PC-9 (cell line): ENCODE results near the gene MIDN. TPM values are rescaled to one million over a fixed set of nuclear protein-coding genes. Genes with fewer than 3 reads are reported as not detected.

Source experiments
- BruUV-seq: library from RNA; stranded (reverse); fragments of 400-500 nt; replicated peaks from 2 replicates; lab custom pipeline; 2021; lab: Mats Ljungman, UMichigan
- CTCF ChIA-PET: fragments of 300-600 bp; sonication (Branson Sonifier 250); formaldehyde crosslinking; loops from one replicate; lab custom pipeline; 2022; ENCODE audit warnings: antibody characterized with exemption; lab: Charles Lee
- POLR2A ChIA-PET: fragments of 300-600 bp; sonication (Branson Sonifier 250); formaldehyde crosslinking; loops from one replicate; lab custom pipeline; 2022; ENCODE audit warnings: antibody characterized with exemption; ENCODE audit not compliant: unreplicated experiment; lab: Charles Lee
- DNase-seq, 2 experiments: peaks; one replicate each; pipeline versions ENCODE4 v3.0.0 to v3.0.0-alpha.2; 2015 to 2022; ENCODE audit warnings: mixed read lengths in 1 of 2
- H2AFZ ChIP-seq: fragments of 200-600 bp; sonication (generic); 2 replicates; pipeline ENCODE4 v1.8.1; 2017; ENCODE audit warnings: antibody characterized with exemption
- H3F3A ChIP-seq: fragments of 200-600 bp; sonication (generic); 2 replicates; pipeline ENCODE4 v1.8.1; 2017; ENCODE audit warnings: antibody characterized with exemption, mild to moderate bottlenecking, low read depth; ENCODE audit not compliant: insufficient read depth
- H3K27ac ChIP-seq: fragments of 200-600 bp; sonication (generic); 2 replicates; pipeline ENCODE4 v1.6.1; 2016; ENCODE audit warnings: mixed run types
- H3K27me3 ChIP-seq: fragments of 200-600 bp; sonication (generic); 2 replicates; pipeline ENCODE4 v1.6.1; 2016; ENCODE audit warnings: low read depth, mixed run types; ENCODE audit not compliant: insufficient read depth
- H3K36me3 ChIP-seq: fragments of 200-600 bp; sonication (generic); 2 replicates; pipeline ENCODE4 v1.6.1; 2016; ENCODE audit warnings: low read depth, mixed run types
- H3K4me1 ChIP-seq: fragments of 200-600 bp; sonication (generic); replicated peaks from 2 replicates; pipeline ENCODE4 v1.6.1; 2016; ENCODE audit warnings: mixed run types; ENCODE audit not compliant: insufficient read depth
- H3K4me2 ChIP-seq: fragments of 200-600 bp; sonication (generic); 2 replicates; pipeline ENCODE4 v1.6.1; 2017; ENCODE audit warnings: mixed run types
- H3K4me3 ChIP-seq: fragments of 200-600 bp; sonication (generic); 2 replicates; pipeline ENCODE4 v1.6.1; 2016; ENCODE audit warnings: mixed run types
- H3K79me2 ChIP-seq: fragments of 200-600 bp; sonication (generic); 2 replicates; pipeline ENCODE4 v1.6.1; 2017; ENCODE audit warnings: low read depth, mixed run types
- H3K9me2 ChIP-seq: fragments of 200-600 bp; sonication (generic); 2 replicates; pipeline ENCODE4 v1.8.1; 2017; ENCODE audit warnings: mild to moderate bottlenecking; ENCODE audit not compliant: insufficient read depth
- H3K9me3 ChIP-seq: fragments of 200-600 bp; sonication (generic); 2 replicates; pipeline ENCODE4 v1.8.1; 2016; ENCODE audit warnings: low read depth; ENCODE audit not compliant: insufficient read depth
- H4K20me1 ChIP-seq: fragments of 200-600 bp; sonication (generic); 2 replicates; pipeline ENCODE4 v1.8.1; 2017; ENCODE audit not compliant: insufficient read depth
- CTCF ChIP-seq: fragments of 200-600 bp; sonication (generic); conservative IDR thresholded peaks from 2 replicates; pipeline ENCODE4 v1.6.1; 2017; ENCODE audit warnings: mixed run types, antibody characterized with exemption, mild to moderate bottlenecking, moderate library complexity
- EZH2 ChIP-seq: fragments of 200-600 bp; sonication (generic); IDR thresholded peaks from 2 replicates; pipeline ENCODE4 v1.8.0; 2017; ENCODE audit warnings: antibody characterized with exemption, low read depth
- intact Hi-C: fragments of 100-400 bp; cut with micrococcal nuclease; formaldehyde crosslinking; loops from one replicate; pipeline ENCODE4 v1.10.0; 2022; ENCODE audit not compliant: unreplicated experiment
- total RNA-seq: library from RNA; stranded (reverse); gene quantifications from 2 replicates; pipeline ENCODE4 v1.2.3, GENCODE V29; 2021

Gene MIDN
- total RNA-seq, 1 experiment from 2014 or later: 61.4 TPM

GRCh38 chr19:1252221-1252820 is 3.9 kb downstream of the MIDN start:
- H3F3A ChIP-seq: peaks cover 36% of the 10 kb centered on the region
- TF ChIP-seq EZH2 (no peak), CTCF (no peak)
- peaks cover 57% of the 10 kb centered on the region for H3K79me2 ChIP-seq
- H3K9me3 ChIP-seq: no peaks in the 10 kb centered on the region
- POLR2A ChIA-PET: interaction anchor here (0.5 to 1.6 kb wide), 6 partner anchors 14 to 681 kb away, joined by 3 to 33 read pairs (median 6); partner anchors contain the start of gene CIRBP
- no peaks in the 10 kb centered on the region for H3K9me2 ChIP-seq
- peaks cover 19% of the 10 kb centered on the region for H3K4me1 ChIP-seq
- CTCF ChIA-PET: interaction anchor here (0.9 kb wide), 1 partner anchor 16 kb away, joined by 4 read pairs; no protein-coding TSS in a partner anchor
- H2AFZ ChIP-seq: no peak overlapping the region
- peak overlapping the region; percentile 88 for H3K27ac ChIP-seq
- BruUV-seq: no TSS peak
- peak overlapping the region; percentile 75 for H3K4me2 ChIP-seq
- H3K36me3 ChIP-seq: peaks cover 3% of the 10 kb centered on the region; the same call in 1 of the 2 replicates
- intact Hi-C loops: loop anchor here (2.0 kb wide), 1 partner anchor 14 kb away; no protein-coding TSS in a partner anchor
- peak overlapping the region; percentile 71 for H3K4me3 ChIP-seq
- DNase-seq: peak; percentile 84 to 87
- H3K27me3 ChIP-seq: no peaks in the 10 kb centered on the region
- H4K20me1 ChIP-seq: peaks cover 14% of the 10 kb centered on the region; the same call in 1 of the 2 replicates

- TF ChIP-seq CTCF (no peak), EZH2 (no peak)
- Histone ChIP-seq H3K4me2 (peak overlapping the region; percentile 75), H3K36me3 (peaks cover 3% of the 10 kb centered on the region; the same call in 1 of the 2 replicates), H3K9me2 (no peaks in the 10 kb centered on the region), H3K27ac (peak overlapping the region; percentile 88), H3K79me2 (peaks cover 57% of the 10 kb centered on the region), H3K4me3 (peak overlapping the region; percentile 71; the same call in 1 of the 2 replicates), H4K20me1 (peaks cover 14% of the 10 kb centered on the region; the same call in 1 of the 2 replicates), H3F3A (peaks cover 36% of the 10 kb centered on the region; the same call in 1 of the 2 replicates), H3K9me3 (no peaks in the 10 kb centered on the region), H3K4me1 (peaks cover 18% of the 10 kb centered on the region), H2AFZ (no peak overlapping the region), H3K27me3 (no peaks in the 10 kb centered on the region)
- ChIA-PET POLR2A (interaction anchor here (0.5 to 1.6 kb wide), 10 partner anchors 8 to 682 kb away, joined by 3 to 33 read pairs (median 4); partner anchors contain the start of genes CIRBP and FAM174C), CTCF (interaction anchor here (0.9 to 1.0 kb wide), 3 partner anchors 8 to 16 kb away, joined by 4 to 6 read pairs (median 5); no protein-coding TSS in a partner anchor)
- peak; percentile 78 to 88 for DNase-seq
- no TSS peak for BruUV-seq
- intact Hi-C loops: loop anchor here (1.0 to 2.0 kb wide), 2 partner anchors 9 to 14 kb away; no protein-coding TSS in a partner anchor
Observed at GRCh38 chr19:1252821-1253513, 4.6 kb downstream of the MIDN start.

- BruUV-seq: TSS peak; percentile 2
- Histone ChIP-seq H3K4me2 (peak overlapping the region; percentile 75), H3K4me1 (peaks cover 24% of the 10 kb centered on the region), H2AFZ (no peak overlapping the region), H3K27me3 (no peaks in the 10 kb centered on the region), H4K20me1 (peaks cover 14% of the 10 kb centered on the region; the same call in 1 of the 2 replicates), H3K79me2 (peaks cover 57% of the 10 kb centered on the region), H3K9me3 (no peaks in the 10 kb centered on the region), H3K9me2 (no peaks in the 10 kb centered on the region), H3F3A (peaks cover 41% of the 10 kb centered on the region; the same call in 1 of the 2 replicates), H3K27ac (peak overlapping the region; percentile 88), H3K4me3 (peak overlapping the region; percentile 71; the same call in 1 of the 2 replicates), H3K36me3 (peaks cover 3% of the 10 kb centered on the region; the same call in 1 of the 2 replicates)
- peak; percentile 72 to 79 for DNase-seq
- no peak for TF ChIP-seq CTCF
- TF ChIP-seq EZH2: no peak
- POLR2A ChIA-PET: interaction anchor here (0.6 to 1.6 kb wide), 6 partner anchors 8 to 87 kb away, joined by 3 to 33 read pairs (median 4); partner anchors contain the start of genes CIRBP and FAM174C
- CTCF ChIA-PET: interaction anchor here (0.9 to 1.0 kb wide), 3 partner anchors 9 to 15 kb away, joined by 4 to 6 read pairs (median 5); no protein-coding TSS in a partner anchor
- intact Hi-C loops: loop anchor here (1.0 to 2.0 kb wide), 2 partner anchors 9 to 13 kb away; no protein-coding TSS in a partner anchor
Observed at GRCh38 chr19:1253514-1254080, 5.2 kb downstream of the MIDN start.
